ENCODE data around the gene PACSIN2. TPM values are rescaled to one million over a fixed set of nuclear protein-coding genes. Genes with fewer than 3 reads are reported as not detected.
A peak's percentile ranks its signal among the peaks of the same experiment; 100 is the strongest.

PACSIN2 gene
- total and polyA plus RNA-seq, 2 experiments from 2014 or later, result 23.5 to 57.3 TPM

DNA sequence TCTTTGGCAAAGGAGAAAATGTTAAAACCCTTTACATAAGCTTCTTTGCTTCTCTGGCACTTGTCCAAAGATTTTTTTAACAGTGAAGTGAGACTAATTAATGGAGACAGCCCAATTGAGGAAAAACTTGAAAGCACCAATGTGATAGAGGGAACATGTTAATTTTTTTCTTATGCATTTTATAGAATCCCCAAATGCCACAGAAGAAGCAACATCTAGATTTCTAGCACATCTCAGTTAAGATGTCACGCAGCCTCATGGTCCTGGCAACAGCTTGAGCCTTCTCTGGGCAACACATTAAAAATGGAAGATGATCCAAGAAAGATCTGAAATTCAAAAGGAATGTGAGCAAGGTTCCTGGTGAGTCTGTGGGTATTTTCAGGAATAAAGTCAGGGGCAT lies 48.5 kb downstream of the PACSIN2 start (continued):
- TF ChIP-seq JUNB (IDR thresholded peaks at IDR 0.05; ENCODE audit: unreplicated experiment) (no peak), ZNF114 (CRISPR knock-in tag; IDR thresholded peaks at IDR 0.05) (no peak), POLR2AphosphoS5 (IDR thresholded peaks at IDR 0.05; ENCODE audit: low read depth) (no peak)

DNA sequence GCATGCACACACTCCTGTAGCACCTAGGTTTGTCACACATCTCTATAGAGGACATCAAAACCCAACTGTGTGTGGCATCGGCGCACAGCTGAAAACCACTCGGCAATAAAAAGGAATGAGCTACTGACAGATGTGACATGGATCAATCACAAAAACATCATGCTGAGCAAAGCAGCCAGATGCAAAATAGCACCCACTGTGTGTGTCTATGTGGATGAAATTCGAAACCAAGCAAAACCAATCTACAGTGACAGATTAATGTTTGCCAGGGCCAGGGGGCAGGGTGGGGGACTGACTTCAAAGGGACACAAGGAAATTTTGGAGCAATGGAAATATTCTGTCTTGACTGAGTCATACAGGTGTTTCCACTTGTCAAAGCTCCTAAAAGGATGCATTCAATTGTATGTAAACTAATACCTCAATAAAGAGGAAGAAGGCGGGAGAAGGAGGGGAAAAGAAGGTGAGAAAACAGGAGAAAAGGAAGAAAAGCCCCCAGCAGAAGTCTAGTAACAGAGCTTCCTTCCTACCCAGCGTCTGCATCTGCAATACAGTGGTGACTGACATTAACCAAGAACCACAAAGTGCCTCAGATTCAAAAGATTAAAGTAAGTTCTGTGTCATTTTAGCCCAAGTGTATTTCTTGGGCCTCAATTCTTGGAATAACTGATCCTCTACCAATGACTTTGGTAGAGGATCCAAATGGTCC lies 49.8 kb downstream of the PACSIN2 start:
- Histone ChIP-seq H3K4me3 (peak overlapping the region; percentile 38; the same call in 1 of the 2 replicates), H2AFZ (no peak overlapping the region), H3K4me2 (peak overlapping the region; percentile 71), H3F3A (replicated peaks; ENCODE audit: low read depth) (peaks cover 6% of the 10 kb centered on the region; the same call in 1 of the 2 replicates), H3K36me3 (ENCODE audit: insufficient read depth) (no peaks in the 10 kb centered on the region), H3K4me1 (ENCODE audit: insufficient read depth) (peaks cover 43% of the 10 kb centered on the region), H4K20me1 (replicated peaks; ENCODE audit: insufficient read depth) (peaks cover 63% of the 10 kb centered on the region), H3K79me2 (replicated peaks; ENCODE audit: insufficient read depth) (peaks cover 96% of the 10 kb centered on the region), H3K27me3 (ENCODE audit: insufficient read depth) (no peaks in the 10 kb centered on the region), H3K9me2 (ENCODE audit: insufficient read depth) (no peaks in the 10 kb centered on the region), H3K27ac (ENCODE audit: low read depth) (0 out of 2 replicates have a peak overlapping the region, but pooled peaks have one; percentile 32)
- Mint-ChIP-seq H3K9me3 (no peaks in the 10 kb centered on the region), H3K4me1 (peaks cover 50% of the 10 kb centered on the region), H3K4me3 (peak overlapping the region; percentile 26), H3K27ac (no peak overlapping the region), H3K36me3 (ENCODE audit: low read depth) (peaks cover 21% of the 10 kb centered on the region), H3K27me3 (ENCODE audit: insufficient read depth, low read depth, poor library complexity) (peaks cover 11% of the 10 kb centered on the region)
- TF ChIP-seq STAT1 (IDR thresholded peaks at IDR 0.05; ENCODE audit: unreplicated experiment) (no peak), POLR2AphosphoS5 (IDR thresholded peaks at IDR 0.05; ENCODE audit: low read depth) (no peak), NANOG (IDR thresholded peaks at IDR 0.05; ENCODE audit: borderline replicate concordance) (peak; percentile 25; the same call in 1 of the 2 replicates), CREB1 (CRISPR knock-in tag; IDR thresholded peaks at IDR 0.05; ENCODE audit: low read depth) (peak; percentile 30; the same call in 1 of the 2 replicates), EZH2phosphoT487 (IDR thresholded peaks at IDR 0.05; ENCODE audit: unreplicated experiment) (no peak), ZNF331 (CRISPR knock-in tag; IDR thresholded peaks at IDR 0.05; ENCODE audit: low read depth) (no peak)
- TF ChIP-seq, protein P1, sequence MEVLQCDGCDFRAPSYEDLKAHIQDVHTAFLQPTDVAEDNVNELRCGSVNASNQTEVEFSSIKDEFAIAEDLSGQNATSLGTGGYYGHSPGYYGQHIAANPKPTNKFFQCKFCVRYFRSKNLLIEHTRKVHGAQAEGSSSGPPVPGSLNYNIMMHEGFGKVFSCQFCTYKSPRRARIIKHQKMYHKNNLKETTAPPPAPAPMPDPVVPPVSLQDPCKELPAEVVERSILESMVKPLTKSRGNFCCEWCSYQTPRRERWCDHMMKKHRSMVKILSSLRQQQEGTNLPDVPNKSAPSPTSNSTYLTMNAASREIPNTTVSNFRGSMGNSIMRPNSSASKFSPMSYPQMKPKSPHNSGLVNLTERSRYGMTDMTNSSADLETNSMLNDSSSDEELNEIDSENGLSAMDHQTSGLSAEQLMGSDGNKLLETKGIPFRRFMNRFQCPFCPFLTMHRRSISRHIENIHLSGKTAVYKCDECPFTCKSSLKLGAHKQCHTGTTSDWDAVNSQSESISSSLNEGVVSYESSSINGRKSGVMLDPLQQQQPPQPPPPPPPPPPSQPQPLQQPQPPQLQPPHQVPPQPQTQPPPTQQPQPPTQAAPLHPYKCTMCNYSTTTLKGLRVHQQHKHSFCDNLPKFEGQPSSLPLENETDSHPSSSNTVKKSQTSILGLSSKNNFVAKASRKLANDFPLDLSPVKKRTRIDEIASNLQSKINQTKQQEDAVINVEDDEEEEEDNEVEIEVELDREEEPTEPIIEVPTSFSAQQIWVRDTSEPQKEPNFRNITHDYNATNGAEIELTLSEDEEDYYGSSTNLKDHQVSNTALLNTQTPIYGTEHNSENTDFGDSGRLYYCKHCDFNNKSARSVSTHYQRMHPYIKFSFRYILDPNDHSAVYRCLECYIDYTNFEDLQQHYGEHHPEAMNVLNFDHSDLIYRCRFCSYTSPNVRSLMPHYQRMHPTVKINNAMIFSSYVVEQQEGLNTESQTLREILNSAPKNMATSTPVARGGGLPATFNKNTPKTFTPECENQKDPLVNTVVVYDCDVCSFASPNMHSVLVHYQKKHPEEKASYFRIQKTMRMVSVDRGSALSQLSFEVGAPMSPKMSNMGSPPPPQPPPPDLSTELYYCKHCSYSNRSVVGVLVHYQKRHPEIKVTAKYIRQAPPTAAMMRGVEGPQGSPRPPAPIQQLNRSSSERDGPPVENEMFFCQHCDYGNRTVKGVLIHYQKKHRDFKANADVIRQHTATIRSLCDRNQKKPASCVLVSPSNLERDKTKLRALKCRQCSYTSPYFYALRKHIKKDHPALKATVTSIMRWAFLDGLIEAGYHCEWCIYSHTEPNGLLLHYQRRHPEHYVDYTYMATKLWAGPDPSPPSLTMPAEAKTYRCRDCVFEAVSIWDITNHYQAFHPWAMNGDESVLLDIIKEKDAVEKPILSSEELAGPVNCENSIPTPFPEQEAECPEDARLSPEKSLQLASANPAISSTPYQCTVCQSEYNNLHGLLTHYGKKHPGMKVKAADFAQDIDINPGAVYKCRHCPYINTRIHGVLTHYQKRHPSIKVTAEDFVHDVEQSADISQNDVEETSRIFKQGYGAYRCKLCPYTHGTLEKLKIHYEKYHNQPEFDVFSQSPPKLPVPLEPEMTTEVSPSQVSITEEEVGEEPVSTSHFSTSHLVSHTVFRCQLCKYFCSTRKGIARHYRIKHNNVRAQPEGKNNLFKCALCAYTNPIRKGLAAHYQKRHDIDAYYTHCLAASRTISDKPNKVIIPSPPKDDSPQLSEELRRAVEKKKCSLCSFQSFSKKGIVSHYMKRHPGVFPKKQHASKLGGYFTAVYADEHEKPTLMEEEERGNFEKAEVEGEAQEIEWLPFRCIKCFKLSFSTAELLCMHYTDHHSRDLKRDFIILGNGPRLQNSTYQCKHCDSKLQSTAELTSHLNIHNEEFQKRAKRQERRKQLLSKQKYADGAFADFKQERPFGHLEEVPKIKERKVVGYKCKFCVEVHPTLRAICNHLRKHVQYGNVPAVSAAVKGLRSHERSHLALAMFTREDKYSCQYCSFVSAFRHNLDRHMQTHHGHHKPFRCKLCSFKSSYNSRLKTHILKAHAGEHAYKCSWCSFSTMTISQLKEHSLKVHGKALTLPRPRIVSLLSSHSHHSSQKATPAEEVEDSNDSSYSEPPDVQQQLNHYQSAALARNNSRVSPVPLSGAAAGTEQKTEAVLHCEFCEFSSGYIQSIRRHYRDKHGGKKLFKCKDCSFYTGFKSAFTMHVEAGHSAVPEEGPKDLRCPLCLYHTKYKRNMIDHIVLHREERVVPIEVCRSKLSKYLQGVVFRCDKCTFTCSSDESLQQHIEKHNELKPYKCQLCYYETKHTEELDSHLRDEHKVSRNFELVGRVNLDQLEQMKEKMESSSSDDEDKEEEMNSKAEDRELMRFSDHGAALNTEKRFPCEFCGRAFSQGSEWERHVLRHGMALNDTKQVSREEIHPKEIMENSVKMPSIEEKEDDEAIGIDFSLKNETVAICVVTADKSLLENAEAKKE (CRISPR knock-in tag; IDR thresholded peaks at IDR 0.05), result no peak
- TF ChIP-seq, protein P2, sequence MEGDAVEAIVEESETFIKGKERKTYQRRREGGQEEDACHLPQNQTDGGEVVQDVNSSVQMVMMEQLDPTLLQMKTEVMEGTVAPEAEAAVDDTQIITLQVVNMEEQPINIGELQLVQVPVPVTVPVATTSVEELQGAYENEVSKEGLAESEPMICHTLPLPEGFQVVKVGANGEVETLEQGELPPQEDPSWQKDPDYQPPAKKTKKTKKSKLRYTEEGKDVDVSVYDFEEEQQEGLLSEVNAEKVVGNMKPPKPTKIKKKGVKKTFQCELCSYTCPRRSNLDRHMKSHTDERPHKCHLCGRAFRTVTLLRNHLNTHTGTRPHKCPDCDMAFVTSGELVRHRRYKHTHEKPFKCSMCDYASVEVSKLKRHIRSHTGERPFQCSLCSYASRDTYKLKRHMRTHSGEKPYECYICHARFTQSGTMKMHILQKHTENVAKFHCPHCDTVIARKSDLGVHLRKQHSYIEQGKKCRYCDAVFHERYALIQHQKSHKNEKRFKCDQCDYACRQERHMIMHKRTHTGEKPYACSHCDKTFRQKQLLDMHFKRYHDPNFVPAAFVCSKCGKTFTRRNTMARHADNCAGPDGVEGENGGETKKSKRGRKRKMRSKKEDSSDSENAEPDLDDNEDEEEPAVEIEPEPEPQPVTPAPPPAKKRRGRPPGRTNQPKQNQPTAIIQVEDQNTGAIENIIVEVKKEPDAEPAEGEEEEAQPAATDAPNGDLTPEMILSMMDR (conservative IDR thresholded peaks at IDR 0.05; ENCODE audit: low read depth in 2 of 2), result no peak
- TF ChIP-seq, protein P3, sequence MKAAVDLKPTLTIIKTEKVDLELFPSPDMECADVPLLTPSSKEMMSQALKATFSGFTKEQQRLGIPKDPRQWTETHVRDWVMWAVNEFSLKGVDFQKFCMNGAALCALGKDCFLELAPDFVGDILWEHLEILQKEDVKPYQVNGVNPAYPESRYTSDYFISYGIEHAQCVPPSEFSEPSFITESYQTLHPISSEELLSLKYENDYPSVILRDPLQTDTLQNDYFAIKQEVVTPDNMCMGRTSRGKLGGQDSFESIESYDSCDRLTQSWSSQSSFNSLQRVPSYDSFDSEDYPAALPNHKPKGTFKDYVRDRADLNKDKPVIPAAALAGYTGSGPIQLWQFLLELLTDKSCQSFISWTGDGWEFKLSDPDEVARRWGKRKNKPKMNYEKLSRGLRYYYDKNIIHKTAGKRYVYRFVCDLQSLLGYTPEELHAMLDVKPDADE (IDR thresholded peaks at IDR 0.05), result no peak
- peak; percentile 52 for ATAC-seq
- no peak for DNase-seq (ENCODE audit: low spot score)

Measured in GM23338 (cell line).